Fibroblast of villous mesenchyme (primary cell): Measurements from ENCODE around the gene TAX1BP1. TPM values are rescaled to one million over a fixed set of nuclear protein-coding genes. Genes with fewer than 3 reads are reported as not detected.

Source experiments
- DNase-seq: peaks from one replicate; pipeline ENCODE4 v3.0.0-alpha.2; 2010; ENCODE audit warnings: low read depth
- H3K4me3 ChIP-seq: 2 replicates; pipeline ENCODE4 v1.5.1; 2011; ENCODE audit warnings: low read depth, mild to moderate bottlenecking, low read length
- total RNA-seq: library from RNA; depleted of rRNA; stranded (reverse); fragments of >200 nt; gene quantifications from 2 replicates; pipeline ENCODE4 v1.2.3, GENCODE V29; 2012
- TF ChIP-seq, protein P1 (sequence below): IDR thresholded peaks from 2 replicates; pipeline ENCODE4 v1.5.1; 2012; ENCODE audit warnings: low read depth, mild to moderate bottlenecking, low read length; ENCODE audit not compliant: insufficient read depth

The TAX1BP1 gene
- total RNA-seq, 1 donor = 99.7 TPM

DNA sequence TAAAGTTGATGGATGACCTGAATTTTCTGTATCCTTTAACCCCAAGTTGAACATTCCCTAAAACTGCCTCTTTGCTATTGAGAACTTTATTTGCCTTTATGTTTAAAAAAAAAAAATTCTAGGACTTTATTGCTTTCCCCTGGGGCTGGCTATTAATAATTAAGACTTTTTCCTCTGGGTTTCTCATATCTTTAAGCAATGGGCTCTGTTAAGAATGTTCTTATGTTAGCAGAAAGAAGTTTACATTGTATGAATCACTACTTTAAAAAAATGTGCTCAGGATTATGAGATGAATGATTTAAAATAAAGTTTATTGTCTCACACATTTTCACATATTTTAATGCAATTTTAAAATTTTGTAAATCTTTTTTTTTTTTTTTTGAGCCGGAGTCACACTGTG lies 19.5 kb downstream of the TAX1BP1 start:
- no peak overlapping the region for H3K4me3 ChIP-seq
- TF ChIP-seq, protein P1, sequence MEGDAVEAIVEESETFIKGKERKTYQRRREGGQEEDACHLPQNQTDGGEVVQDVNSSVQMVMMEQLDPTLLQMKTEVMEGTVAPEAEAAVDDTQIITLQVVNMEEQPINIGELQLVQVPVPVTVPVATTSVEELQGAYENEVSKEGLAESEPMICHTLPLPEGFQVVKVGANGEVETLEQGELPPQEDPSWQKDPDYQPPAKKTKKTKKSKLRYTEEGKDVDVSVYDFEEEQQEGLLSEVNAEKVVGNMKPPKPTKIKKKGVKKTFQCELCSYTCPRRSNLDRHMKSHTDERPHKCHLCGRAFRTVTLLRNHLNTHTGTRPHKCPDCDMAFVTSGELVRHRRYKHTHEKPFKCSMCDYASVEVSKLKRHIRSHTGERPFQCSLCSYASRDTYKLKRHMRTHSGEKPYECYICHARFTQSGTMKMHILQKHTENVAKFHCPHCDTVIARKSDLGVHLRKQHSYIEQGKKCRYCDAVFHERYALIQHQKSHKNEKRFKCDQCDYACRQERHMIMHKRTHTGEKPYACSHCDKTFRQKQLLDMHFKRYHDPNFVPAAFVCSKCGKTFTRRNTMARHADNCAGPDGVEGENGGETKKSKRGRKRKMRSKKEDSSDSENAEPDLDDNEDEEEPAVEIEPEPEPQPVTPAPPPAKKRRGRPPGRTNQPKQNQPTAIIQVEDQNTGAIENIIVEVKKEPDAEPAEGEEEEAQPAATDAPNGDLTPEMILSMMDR = no peak
- DNase-seq = no peak

DNA sequence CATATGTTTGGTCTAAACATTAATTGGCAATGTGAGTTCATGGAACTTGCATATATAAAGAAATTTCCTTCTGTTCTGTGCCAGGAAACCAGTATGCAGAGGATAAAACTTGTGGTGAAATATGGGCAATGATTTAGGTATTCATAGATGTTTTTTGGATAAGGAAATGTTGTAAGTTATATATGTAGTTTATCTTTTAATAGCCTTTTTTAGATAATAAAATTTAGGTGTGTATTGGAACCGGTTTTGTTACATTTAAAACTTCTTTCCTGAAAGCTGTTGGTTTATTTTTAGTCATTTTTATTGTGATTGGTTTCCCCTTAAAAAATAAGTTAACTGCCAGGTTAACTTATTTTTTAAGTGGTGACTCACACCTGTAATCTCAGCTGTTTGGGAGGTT lies 22.1 kb downstream of the TAX1BP1 start:
- TF ChIP-seq, protein P1 = no peak
- no peak for DNase-seq
- no peak overlapping the region for H3K4me3 ChIP-seq

DNA sequence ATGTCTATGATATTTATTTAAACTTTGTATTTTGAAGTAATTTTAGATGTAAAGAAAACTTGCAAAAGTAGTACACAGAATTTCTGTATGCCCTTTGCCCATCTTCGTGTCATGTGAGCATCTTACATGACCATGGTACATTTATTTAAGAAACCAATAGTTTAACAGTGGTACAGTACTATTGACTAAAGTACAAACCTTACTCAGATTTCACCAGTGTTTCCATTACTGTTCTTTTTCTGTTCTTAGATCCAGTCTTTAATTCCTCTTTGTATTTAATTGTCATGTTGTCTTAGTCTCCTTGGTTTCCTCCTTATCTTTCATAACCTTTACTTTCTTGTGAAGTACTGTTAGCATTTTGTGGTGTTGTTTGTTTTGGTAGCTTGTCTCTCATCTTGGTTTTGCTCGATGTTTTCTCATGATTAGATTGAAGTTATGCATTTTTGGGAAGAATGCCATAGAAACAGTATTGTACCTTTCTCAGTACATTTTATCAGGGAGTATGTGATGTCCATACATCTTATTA lies 24.1 kb downstream of the TAX1BP1 start:
- DNase-seq = peak; percentile 48
- TF ChIP-seq, protein P1 = no peak
- no peak overlapping the region for H3K4me3 ChIP-seq

DNA sequence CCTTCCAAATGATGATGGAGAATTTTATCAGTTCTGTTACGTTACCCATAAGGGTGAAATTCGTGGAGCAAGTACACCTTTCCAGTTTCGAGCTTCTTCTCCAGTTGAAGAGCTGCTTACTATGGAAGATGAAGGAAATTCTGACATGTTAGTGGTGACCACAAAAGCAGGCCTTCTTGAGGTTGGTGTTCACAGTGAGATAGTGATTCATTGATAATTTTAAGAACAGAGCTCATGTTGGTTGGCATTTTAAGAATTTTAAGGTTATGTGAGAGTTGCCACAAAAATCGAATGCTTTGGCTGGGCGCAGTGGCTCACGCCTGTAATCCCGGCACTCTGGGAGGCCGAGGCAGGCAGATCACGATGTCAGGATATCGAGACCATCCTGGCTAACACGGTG lies 25.9 kb downstream of the TAX1BP1 start:
- DNase-seq = no peak
- H3K4me3 ChIP-seq = no peak overlapping the region
- TF ChIP-seq, protein P1 = no peak

DNA sequence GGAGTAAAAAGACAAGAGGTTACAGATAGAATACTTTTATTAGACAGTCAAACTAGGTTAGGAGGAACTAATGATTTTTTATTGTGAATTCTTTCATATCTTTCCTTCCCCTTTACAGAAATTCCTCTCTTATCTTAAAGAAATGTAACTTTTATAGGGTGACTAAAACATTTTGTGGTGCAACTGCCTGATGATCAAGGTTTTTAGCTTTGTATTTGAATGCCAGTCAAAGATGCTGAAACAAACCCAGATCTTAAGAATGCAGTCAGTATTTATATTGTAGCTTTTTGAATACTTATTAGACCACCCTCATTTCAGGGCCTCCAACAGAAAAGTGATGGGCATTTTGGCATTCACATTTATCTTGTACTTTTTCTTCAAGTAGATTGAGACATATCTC lies 27.4 kb downstream of the TAX1BP1 start:
- H3K4me3 ChIP-seq = no peak overlapping the region
- DNase-seq = peak; percentile 64
- TF ChIP-seq, protein P1 = no peak

DNA sequence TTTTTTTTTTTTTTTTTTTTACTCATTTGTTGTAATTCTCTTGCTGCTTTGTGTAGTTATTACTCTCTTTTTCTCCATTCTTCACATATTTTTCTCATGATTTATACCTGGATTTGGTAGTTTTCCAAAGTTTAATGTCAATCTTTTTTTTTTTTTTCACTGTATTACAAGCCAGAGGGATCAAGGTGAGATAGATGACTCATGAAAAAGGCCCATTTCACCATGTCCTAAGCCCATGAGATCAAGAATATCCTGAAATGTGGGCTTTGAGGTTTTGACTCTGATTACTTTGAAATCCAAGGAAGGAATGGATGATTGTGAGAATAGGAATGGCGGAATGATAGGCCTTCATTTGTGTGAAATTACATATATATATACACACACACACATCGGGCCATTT lies 31.1 kb downstream of the TAX1BP1 start:
- no peak overlapping the region for H3K4me3 ChIP-seq
- TF ChIP-seq, protein P1 = no peak
- no peak for DNase-seq

DNA sequence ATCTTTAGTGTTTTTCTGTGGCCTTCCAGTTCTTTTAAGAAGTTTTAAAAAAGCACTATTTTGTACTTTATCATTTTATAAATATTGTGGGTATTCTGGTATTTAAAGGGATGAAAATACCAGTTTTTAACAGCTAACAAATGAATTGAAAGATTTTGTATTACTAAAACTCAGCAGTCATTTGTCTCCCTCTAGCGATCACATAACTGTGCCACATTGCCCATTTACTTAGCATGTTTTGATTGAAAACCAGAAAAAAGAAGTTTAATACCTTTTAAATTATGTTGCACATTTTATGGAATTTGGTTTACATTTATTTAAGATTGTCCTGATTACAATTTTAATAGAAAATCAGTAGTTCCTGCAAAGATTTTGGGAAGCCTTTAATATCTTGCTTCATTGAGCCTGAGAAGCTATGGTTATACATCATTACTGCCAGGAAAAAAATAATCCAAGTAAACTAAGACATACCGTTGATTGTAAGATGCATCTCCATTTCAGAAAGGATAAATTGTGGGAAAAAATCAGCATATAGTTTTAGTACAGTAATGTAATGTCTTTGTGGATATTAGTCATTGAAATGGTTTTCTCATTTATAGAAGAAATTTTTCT lies 34.9 kb downstream of the TAX1BP1 start:
- DNase-seq = peak; percentile 63

More for the DNA sequence above, 34.9 kb downstream of the TAX1BP1 start:
- H3K4me3 ChIP-seq = no peak overlapping the region
- TF ChIP-seq, protein P1 = peak; percentile 68
